Measurements from ENCODE around the gene TMEM220.
A peak's percentile ranks its signal among the peaks of the same experiment; 100 is the strongest.
"Not testable (repeated sequence)": the region's sequence is repeated elsewhere in the genome, so short reads cannot be mapped to it uniquely, and the experiment has no call there.

TMEM220 gene

DNA sequence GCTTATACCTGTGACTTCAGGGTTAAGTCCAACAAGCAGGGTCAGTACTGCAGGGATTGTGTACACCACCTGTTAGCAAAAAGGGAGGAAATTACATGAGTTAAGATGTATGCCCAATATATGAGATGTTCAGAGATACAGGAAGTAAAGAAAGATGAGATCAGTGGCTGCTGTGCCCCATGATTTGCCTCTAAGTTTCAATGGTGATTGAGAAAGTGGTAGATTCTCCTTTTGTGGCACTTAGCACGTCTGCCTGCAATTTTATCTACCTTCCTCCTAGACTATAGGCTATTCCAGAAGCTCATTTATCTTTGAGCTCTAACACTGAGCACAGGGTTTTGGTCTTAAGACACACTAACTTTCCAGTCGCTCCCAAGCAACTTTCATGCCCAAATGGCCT lies 3.6 kb downstream of the TMEM220 start:
- ATAC-seq = no peak
- no peaks in the 10 kb centered on the region for H3K9me3 Mint-ChIP-seq
- H3K27me3 Mint-ChIP-seq = peaks cover 9% of the 10 kb centered on the region
- H3K27ac Mint-ChIP-seq = no peak overlapping the region
- no peaks in the 10 kb centered on the region for H3K36me3 Mint-ChIP-seq
- H3K4me3 Mint-ChIP-seq = no peak overlapping the region
- H3K4me1 Mint-ChIP-seq = peaks cover 15% of the 10 kb centered on the region

- Mint-ChIP-seq H3K27me3 (peaks cover 7% of the 10 kb centered on the region), H3K36me3 (no peaks in the 10 kb centered on the region), H3K27ac (no peak overlapping the region)
These were observed 4.6 kb downstream of the TMEM220 start for GRCh38 chr17:10725262-10725661.

GRCh38 chr17:10724546-10725195 lies 5.2 kb downstream of the TMEM220 start:
- no peak overlapping the region for H3K27ac Mint-ChIP-seq
- no peak for ATAC-seq

More at GRCh38 chr17:10725262-10725661, 4.6 kb downstream of the TMEM220 start:
- no peak overlapping the region for H3K4me3 Mint-ChIP-seq
- H3K9me3 Mint-ChIP-seq = no peaks in the 10 kb centered on the region
- H3K4me1 Mint-ChIP-seq = peaks cover 6% of the 10 kb centered on the region
- no peak for ATAC-seq

GRCh38 chr17:10718547-10718946 lies 11.3 kb downstream of the TMEM220 start:
- H3K9me3 Mint-ChIP-seq = no peaks in the 10 kb centered on the region
- H3K4me3 Mint-ChIP-seq = no peak overlapping the region
- H3K27me3 Mint-ChIP-seq = no peaks in the 10 kb centered on the region
- ATAC-seq = no peak
- peaks cover 6% of the 10 kb centered on the region for H3K36me3 Mint-ChIP-seq
- H3K4me1 Mint-ChIP-seq = no peaks in the 10 kb centered on the region
- H3K27ac Mint-ChIP-seq = no peak overlapping the region

More at GRCh38 chr17:10724546-10725195, 5.2 kb downstream of the TMEM220 start:
- H3K36me3 Mint-ChIP-seq = no peaks in the 10 kb centered on the region
- H3K4me1 Mint-ChIP-seq = peaks cover under 1% of the 10 kb centered on the region
- H3K4me3 Mint-ChIP-seq = no peak overlapping the region
- no peaks in the 10 kb centered on the region for H3K9me3 Mint-ChIP-seq
- peaks cover 1% of the 10 kb centered on the region for H3K27me3 Mint-ChIP-seq

DNA sequence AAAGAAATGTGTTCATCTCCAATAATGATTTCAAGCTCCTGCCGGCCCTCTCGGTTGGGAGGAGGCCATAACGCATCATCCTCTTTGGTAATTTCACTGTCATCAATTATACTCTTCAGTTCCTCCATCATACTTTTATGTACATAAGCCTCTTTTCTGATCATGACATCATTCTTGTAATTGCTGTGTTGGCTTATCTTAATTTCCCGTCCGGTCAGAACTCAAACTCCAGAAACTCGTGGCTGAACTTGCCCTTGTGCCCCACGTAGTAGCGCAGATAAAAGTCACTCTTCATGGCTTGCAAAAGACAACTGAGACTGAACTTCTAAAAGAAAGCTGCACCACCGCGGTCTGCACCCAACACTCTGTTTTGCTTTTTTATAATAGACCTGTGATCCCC lies 13.6 kb downstream of the TMEM220 start:
- peaks cover 24% of the 10 kb centered on the region for H3K36me3 Mint-ChIP-seq
- no peaks in the 10 kb centered on the region for H3K27me3 Mint-ChIP-seq
- no peak overlapping the region for H3K4me3 Mint-ChIP-seq
- no peaks in the 10 kb centered on the region for H3K4me1 Mint-ChIP-seq
- H3K9me3 Mint-ChIP-seq = no peaks in the 10 kb centered on the region
- no peak overlapping the region for H3K27ac Mint-ChIP-seq
- ATAC-seq = no peak

GRCh38 chr17:10713318-10713717 lies 16.5 kb downstream of the TMEM220 start:
- H3K36me3 Mint-ChIP-seq = peaks cover 46% of the 10 kb centered on the region
- no peak for ATAC-seq
- H3K9me3 Mint-ChIP-seq = no peaks in the 10 kb centered on the region

DNA sequence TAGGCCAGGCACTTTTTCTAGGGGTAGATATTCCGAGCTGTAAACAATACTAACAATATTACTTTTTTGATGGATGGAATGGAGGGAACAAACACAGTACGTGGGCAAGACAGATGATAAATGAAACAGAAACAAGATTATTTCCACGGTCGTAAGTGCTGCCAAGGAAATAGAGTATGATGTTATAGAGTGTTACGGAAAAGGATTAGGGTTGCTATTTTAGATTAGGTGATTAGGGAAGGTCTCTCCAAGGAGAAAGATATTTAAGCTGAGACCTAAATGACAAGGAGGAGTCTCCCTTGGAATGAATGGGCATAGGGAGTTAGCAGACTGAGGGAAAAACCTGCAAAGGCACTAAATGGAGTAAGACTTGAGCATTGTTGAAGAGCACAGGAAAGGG lies 24.1 kb downstream of the TMEM220 start:
- Mint-ChIP-seq H3K36me3 (peaks cover 43% of the 10 kb centered on the region), H3K4me1 (peaks cover 26% of the 10 kb centered on the region), H3K4me3 (no peak overlapping the region), H3K9me3 (no peaks in the 10 kb centered on the region), H3K27ac (no peak overlapping the region), H3K27me3 (no peaks in the 10 kb centered on the region)
- no peak for ATAC-seq

More at GRCh38 chr17:10713318-10713717, 16.5 kb downstream of the TMEM220 start:
- no peak overlapping the region for H3K4me3 Mint-ChIP-seq
- H3K27ac Mint-ChIP-seq = no peak overlapping the region
- no peaks in the 10 kb centered on the region for H3K4me1 Mint-ChIP-seq
- H3K27me3 Mint-ChIP-seq = no peaks in the 10 kb centered on the region

- H3K27me3 Mint-ChIP-seq = no peaks in the 10 kb centered on the region
- H3K9me3 Mint-ChIP-seq = no peaks in the 10 kb centered on the region
- H3K4me1 Mint-ChIP-seq = peaks cover 37% of the 10 kb centered on the region
- peaks cover 21% of the 10 kb centered on the region for H3K36me3 Mint-ChIP-seq
- ATAC-seq = no peak
- H3K4me3 Mint-ChIP-seq = no peak overlapping the region
- H3K27ac Mint-ChIP-seq = no peak overlapping the region
These were observed 27.2 kb downstream of the TMEM220 start for GRCh38 chr17:10702574-10702973.

GRCh38 chr17:10699856-10700255 lies 30.0 kb downstream of the TMEM220 start:
- peak overlapping the region; percentile 32 for H3K27ac Mint-ChIP-seq
- H3K9me3 Mint-ChIP-seq = no peaks in the 10 kb centered on the region
- H3K36me3 Mint-ChIP-seq = peaks cover 6% of the 10 kb centered on the region
- no peaks in the 10 kb centered on the region for H3K27me3 Mint-ChIP-seq
- ATAC-seq = no peak
- H3K4me1 Mint-ChIP-seq = peaks cover 38% of the 10 kb centered on the region
- H3K4me3 Mint-ChIP-seq = no peak overlapping the region

DNA sequence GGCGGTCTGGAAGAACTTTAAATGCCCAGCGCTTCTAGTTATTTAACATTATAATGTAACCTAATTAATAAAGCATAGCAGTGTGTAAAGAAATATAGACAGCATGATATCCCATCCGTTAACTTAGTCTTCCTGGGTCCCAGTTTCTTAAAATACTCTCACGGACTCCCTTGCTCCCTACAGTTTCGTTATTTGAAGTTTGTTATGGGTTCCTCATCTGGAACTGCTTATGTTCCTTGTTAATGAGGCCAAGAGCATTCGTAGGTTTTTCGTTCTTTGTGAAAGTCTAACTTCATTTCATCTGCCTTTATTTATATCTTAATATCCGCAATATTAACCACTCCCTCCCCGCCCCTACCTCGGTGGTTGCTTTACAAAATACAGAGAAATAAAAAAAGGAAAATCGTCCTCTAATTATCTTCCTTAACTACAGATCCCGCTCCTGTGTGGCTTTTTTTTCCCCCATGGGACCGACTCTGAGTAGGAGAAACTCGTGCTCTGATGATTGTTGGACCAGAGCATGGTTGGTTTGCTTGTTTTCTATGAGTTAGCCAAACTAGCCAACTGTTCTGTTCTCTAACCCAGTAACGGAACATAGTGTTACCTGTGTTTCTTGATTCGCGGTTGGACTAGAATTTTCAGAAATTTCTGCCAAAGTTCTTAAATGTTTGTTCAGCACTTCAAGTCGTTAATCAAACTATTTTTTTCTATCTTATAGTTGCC lies 31.6 kb downstream of the TMEM220 start:
- peaks cover 18% of the 10 kb centered on the region for H3K36me3 Mint-ChIP-seq
- peak overlapping the region; percentile 91 for H3K4me3 Mint-ChIP-seq
- no peak for ATAC-seq
- no peaks in the 10 kb centered on the region for H3K9me3 Mint-ChIP-seq
- no peaks in the 10 kb centered on the region for H3K27me3 Mint-ChIP-seq
- peaks cover 42% of the 10 kb centered on the region for H3K4me1 Mint-ChIP-seq
- H3K27ac Mint-ChIP-seq = peak overlapping the region; percentile 95

DNA sequence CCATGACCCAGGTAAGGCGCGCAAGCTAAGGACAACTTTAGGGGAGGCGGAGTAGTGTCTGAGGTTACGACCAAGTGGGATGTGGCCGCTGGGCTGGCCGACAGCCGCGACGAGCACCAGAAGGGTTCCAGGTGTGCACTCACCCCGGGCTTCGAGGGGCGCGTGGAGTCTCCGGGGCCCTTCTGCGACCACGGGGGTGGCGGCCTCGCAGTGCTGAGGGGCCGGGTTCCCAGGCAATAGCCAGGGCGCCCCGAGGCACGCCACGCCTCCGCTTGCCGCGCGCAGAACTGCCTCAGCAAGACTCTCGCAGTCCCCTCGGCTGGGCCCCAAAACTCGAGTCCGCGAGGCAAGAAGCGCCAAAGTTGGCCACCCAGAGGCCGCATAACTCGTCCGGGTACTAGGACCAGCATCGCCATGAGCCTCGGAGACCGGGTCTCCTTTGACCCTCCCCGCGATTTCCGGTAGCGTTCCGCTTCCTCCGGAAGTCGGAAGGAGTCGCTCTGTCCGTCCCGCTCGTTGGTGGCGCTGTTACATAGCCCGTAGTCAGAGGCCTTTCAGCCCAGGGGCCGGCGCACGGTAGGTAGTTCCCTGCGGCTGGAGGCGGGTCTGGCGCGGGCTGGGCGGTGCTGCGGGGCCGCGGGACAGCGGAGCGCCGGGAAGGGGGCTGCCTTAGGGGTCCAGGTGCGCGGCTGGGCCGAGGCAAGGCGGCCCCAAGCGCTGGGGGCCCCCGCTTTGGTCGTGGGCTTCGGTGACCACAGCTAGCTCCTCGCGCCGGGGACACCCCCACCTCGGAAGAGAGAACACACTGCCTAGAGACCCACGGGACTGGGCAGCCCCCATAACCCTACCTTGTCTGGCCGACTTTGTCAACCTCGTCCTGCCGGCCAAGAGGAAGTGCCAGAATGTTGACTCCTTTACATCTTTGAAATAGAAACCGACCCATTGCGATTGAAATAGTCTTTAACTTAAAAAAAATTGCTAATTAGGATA lies 32.4 kb downstream of the TMEM220 start, which contains the start of the genes ADPRM and SCO1:
Gene ADPRM (plus strand): TSS at position 503 of the 990 bp plus-strand sequence. CDS start 7,333 bp downstream, outside the sequence.
Gene SCO1 (minus strand): TSS at position 442 of the 990 bp plus-strand sequence. CDS start 26 bp downstream, at position 416.
- ATAC-seq = peak; percentile 99
- Mint-ChIP-seq H3K27me3 (no peaks in the 10 kb centered on the region), H3K4me1 (peaks cover 38% of the 10 kb centered on the region), H3K36me3 (peaks cover 26% of the 10 kb centered on the region), H3K4me3 (peak within 1 kb of the TSS; percentile 91), H3K27ac (peak within 1 kb of the TSS; percentile 95), H3K9me3 (no peaks in the 10 kb centered on the region)

DNA sequence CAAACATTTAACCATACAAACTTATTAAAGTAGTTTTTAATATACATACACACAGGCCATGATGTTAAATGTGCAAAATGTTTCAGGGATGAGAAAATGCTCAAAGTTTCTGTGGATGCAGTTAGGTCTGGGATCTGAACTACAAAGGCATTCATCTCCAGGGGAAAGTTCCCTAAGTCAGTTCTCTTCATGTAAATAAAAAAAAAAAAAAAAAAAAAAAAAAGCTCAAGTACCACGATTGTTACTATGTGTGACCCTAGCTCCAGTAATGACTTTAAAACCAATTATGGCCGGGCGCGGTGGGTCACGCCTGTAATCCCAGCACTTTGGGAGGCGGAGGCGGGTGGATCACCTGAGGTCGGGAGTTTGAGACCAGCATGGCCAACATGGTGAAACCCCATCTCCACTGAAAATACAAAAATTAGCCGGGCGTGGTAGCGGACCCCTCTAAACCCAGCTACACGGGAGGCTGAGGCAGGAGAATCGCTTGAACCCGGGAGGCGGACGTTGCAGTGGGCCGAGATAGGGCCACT lies 33.9 kb downstream of the TMEM220 start:
- Mint-ChIP-seq H3K27ac (peak overlapping the region; percentile 95), H3K4me3 (peak overlapping the region; percentile 91), H3K4me1 (peaks cover 30% of the 10 kb centered on the region), H3K36me3 (peaks cover 34% of the 10 kb centered on the region)
- not testable (repeated sequence) for ATAC-seq, H3K27me3 Mint-ChIP-seq, H3K9me3 Mint-ChIP-seq

DNA sequence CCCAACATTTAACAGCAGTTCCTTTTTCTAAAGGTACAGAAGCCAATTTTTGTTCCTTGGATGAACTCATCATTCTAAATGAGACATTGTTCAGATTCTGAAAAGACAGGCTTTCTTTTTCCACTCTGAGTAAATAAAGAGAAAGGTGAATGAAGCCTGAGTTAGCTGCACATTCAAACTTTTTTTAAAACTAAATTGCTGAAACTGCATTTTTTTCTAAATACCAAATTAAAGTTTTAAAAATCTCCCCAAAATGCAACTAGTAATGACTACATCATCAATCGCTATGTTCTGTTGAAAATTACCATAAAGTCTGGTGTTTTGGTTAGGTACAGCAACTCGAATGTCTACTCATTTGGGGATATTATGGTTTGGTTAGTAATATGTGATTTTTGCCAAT lies 42.3 kb downstream of the TMEM220 start:
- H3K9me3 Mint-ChIP-seq = no peaks in the 10 kb centered on the region
- peaks cover 74% of the 10 kb centered on the region for H3K36me3 Mint-ChIP-seq
- H3K27me3 Mint-ChIP-seq = no peaks in the 10 kb centered on the region
- no peak overlapping the region for H3K4me3 Mint-ChIP-seq
- H3K27ac Mint-ChIP-seq = no peak overlapping the region
- H3K4me1 Mint-ChIP-seq = peaks cover 18% of the 10 kb centered on the region
- ATAC-seq = no peak

DNA sequence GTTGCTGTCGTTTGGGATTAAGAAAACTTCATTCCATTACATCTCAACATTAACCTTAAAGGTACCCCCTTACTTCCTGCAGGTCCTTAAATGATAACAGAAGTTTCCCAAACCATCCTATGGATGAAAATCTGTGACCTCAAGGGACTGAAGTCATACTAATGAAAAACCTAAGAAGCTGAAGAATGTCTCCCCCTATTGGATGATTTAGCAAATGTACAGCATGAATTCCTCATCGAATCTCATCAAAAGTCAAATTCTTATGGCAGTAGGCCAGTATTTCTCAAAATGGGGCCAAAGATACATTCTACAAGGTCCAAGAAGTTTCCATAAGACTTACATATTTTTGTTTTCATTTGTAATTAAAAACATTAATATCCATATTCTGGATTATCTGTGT lies 46.0 kb downstream of the TMEM220 start:
- H3K36me3 Mint-ChIP-seq = peaks cover 70% of the 10 kb centered on the region
- H3K27me3 Mint-ChIP-seq = no peaks in the 10 kb centered on the region
- no peak for ATAC-seq
- H3K9me3 Mint-ChIP-seq = no peaks in the 10 kb centered on the region
- H3K4me1 Mint-ChIP-seq = no peaks in the 10 kb centered on the region
- H3K27ac Mint-ChIP-seq = no peak overlapping the region
- H3K4me3 Mint-ChIP-seq = no peak overlapping the region

Measured in stimulated activated memory B cell treated with anti-CD40 and anti-IgM and Interleukin-4, amounts not matched to agents 10 μg/mL and 1 μg/mL and 100 μg/mL, for 72 hours (primary cell).